ENCODE data around the gene CTBP2. TPM values are rescaled to one million over a fixed set of nuclear protein-coding genes. Genes with fewer than 3 reads are reported as not detected.
A peak's percentile ranks its signal among the peaks of the same experiment; 100 is the strongest.

The CTBP2 gene
- total and polyA plus RNA-seq, 4 donors = 3.4 to 59.2 (median 5.5) TPM

- no peak for TF ChIP-seq ZBTB33 (IDR thresholded peaks at IDR 0.05)
- no peak for TF ChIP-seq SP1 (IDR thresholded peaks at IDR 0.05)
Observed at GRCh38 chr10:125018576-125019143, 141.7 kb downstream of the CTBP2 start (continued).

- H3K9ac ChIP-seq (ENCODE audit: low read depth in 1 of 2, low read length in 2 of 2) = no peak overlapping the region
- no peak overlapping the region for H3K4me3 ChIP-seq (ENCODE audit: low read depth in 1 of 3, low read length in 3 of 3)
- no peaks in the 10 kb centered on the region for H3K27me3 ChIP-seq (ENCODE audit: control insufficient read depth in 4 of 4, insufficient read depth in 4 of 4, low read length in 3 of 4)
- no peaks in the 10 kb centered on the region for H3K36me3 ChIP-seq (ENCODE audit: control insufficient read depth in 4 of 4, insufficient read depth in 3 of 4, low read depth in 1 of 4, low read length in 3 of 4)
- peaks cover 0 to 2% (median 0%) of the 10 kb centered on the region in 4 donors for H3K9me3 ChIP-seq (ENCODE audit: control insufficient read depth in 4 of 4, low read length in 3 of 4)
- peaks cover 0 to 4% (median 2%) of the 10 kb centered on the region in 4 donors for H3K4me1 ChIP-seq (ENCODE audit: control insufficient read depth in 4 of 4, insufficient read depth in 4 of 4, low read length in 3 of 4)
- 84% methylated on average over 12 of the region's 12 CpGs for WGBS
- TF ChIP-seq RAD21 (IDR thresholded peaks at IDR 0.05) = no peak
- TF ChIP-seq HNF4A (conservative IDR thresholded peaks at IDR 0.05) = no peak
- TF ChIP-seq ATF3 (IDR thresholded peaks at IDR 0.05) = no peak
- no peak for TF ChIP-seq GABPA (IDR thresholded peaks at IDR 0.05 in 1 of 2, conservative IDR thresholded peaks at IDR 0.05 in 1 of 2)
- no peak for TF ChIP-seq TAF1 (conservative IDR thresholded peaks at IDR 0.05)
- no peak for TF ChIP-seq ZBTB33 (IDR thresholded peaks at IDR 0.05)
- no peak for TF ChIP-seq EGR1 (IDR thresholded peaks at IDR 0.05; ENCODE audit: low read depth in 2 of 2)
- no peak for TF ChIP-seq HNF4G (IDR thresholded peaks at IDR 0.05)
- TF ChIP-seq SP1 (IDR thresholded peaks at IDR 0.05) = no peak
- no peak for DNase-seq (ENCODE audit: low spot score)
- peak overlapping the region in 1 of 2 donors; percentile 10 for H3K27ac ChIP-seq (ENCODE audit: low read depth in 1 of 2, low read length in 2 of 2)
Observed at GRCh38 chr10:125017547-125018298, 142.6 kb downstream of the CTBP2 start.

GRCh38 chr10:125016611-125017202 is 143.7 kb downstream of the CTBP2 start:
- Histone ChIP-seq H3K4me3 (ENCODE audit: low read depth in 1 of 3, low read length in 3 of 3) (no peak overlapping the region), H3K9me3 (ENCODE audit: control insufficient read depth in 4 of 4, low read length in 3 of 4) (peaks cover 0 to 2% (median 0%) of the 10 kb centered on the region in 4 donors), H3K9ac (ENCODE audit: low read depth in 1 of 2, low read length in 2 of 2) (no peak overlapping the region), H3K27ac (ENCODE audit: low read depth in 1 of 2, low read length in 2 of 2) (peak overlapping the region; percentile 17 to 31), H3K27me3 (ENCODE audit: control insufficient read depth in 4 of 4, insufficient read depth in 4 of 4, low read length in 3 of 4) (no peaks in the 10 kb centered on the region), H3K36me3 (ENCODE audit: control insufficient read depth in 4 of 4, insufficient read depth in 3 of 4, low read depth in 1 of 4, low read length in 3 of 4) (no peaks in the 10 kb centered on the region), H3K4me1 (ENCODE audit: control insufficient read depth in 4 of 4, insufficient read depth in 4 of 4, low read length in 3 of 4) (peaks cover 0 to 4% (median 2%) of the 10 kb centered on the region in 4 donors)
- DNase-seq (ENCODE audit: low spot score) = no peak
- 79% methylated on average over 14 of the region's 14 CpGs for WGBS
- TF ChIP-seq ATF3 (IDR thresholded peaks at IDR 0.05) (no peak), NR2F2 (IDR thresholded peaks at IDR 0.05) (peak; percentile 40)
